GM12878 (cell line): ENCODE results near the gene LIPA. TPM values are rescaled to one million over a fixed set of nuclear protein-coding genes. Genes with fewer than 3 reads are reported as not detected.
"Not testable (repeated sequence)": the region's sequence is repeated elsewhere in the genome, so short reads cannot be mapped to it uniquely, and the experiment has no call there.

ENCODE experiments used
- ATAC-seq: fragments of 200-7000 bp; cut with Tn5 transposase; 3 replicates; pipeline ENCODE4 v1.9.1; 2020; ENCODE audit warnings: mild to moderate bottlenecking, moderate library complexity
- BruUV-seq: library from RNA; stranded (reverse); fragments of 400-500 nt; replicated peaks from 2 replicates; lab custom pipeline; 2021; lab: Mats Ljungman, UMichigan
- CTCF ChIA-PET: fragments of 300-600 bp; sonication (Branson Sonifier 250); formaldehyde crosslinking; extraction: SDS; loops from one replicate; lab custom pipeline; 2021; ENCODE audit warnings: inconsistent platforms; lab: Yijun Ruan, JAX
- POLR2A ChIA-PET: fragments of 350-600 bp; formaldehyde crosslinking; extraction: SDS; loops from one replicate; lab custom pipeline; 2021; ENCODE audit warnings: inconsistent platforms; lab: Charles Lee
- RAD21 ChIA-PET: fragments of 300-600 bp; sonication (Branson Sonifier 250); formaldehyde crosslinking; loops from one replicate; lab custom pipeline; 2023; ENCODE audit warnings: antibody characterized with exemption; ENCODE audit not compliant: unreplicated experiment; lab: Charles Lee
- SMC1A ChIA-PET: fragments of 300-600 bp; sonication (Branson Sonifier 250); formaldehyde crosslinking; loops from one replicate; lab custom pipeline; 2023; ENCODE audit not compliant: unreplicated experiment, uncharacterized antibody; lab: Charles Lee
- DNase-seq: peaks from one replicate; pipeline ENCODE4 v3.0.0-alpha.2; 2011; ENCODE audit warnings: low read depth, low spot score
- FAIRE-seq: peaks from 3 replicates; lab custom pipeline; 2011; peaks lifted over from hg19 to GRCh38; lab: Jason Lieb, UNC
- H2AFZ ChIP-seq: 2 replicates; pipeline ENCODE4 v1.6.0; 2011; ENCODE audit warnings: low read depth, low read length, control low read depth; ENCODE audit not compliant: control insufficient read depth
- H3K27ac ChIP-seq: 2 replicates; pipeline ENCODE4 v1.5.1; 2011; ENCODE audit warnings: control low read depth; ENCODE audit not compliant: control insufficient read depth, insufficient read depth
- H3K27me3 ChIP-seq, 2 experiments: replicated peaks in 1 of 2; 2 replicates each; pipeline versions ENCODE4 v1.6.0 to v1.6.1; 2011; ENCODE audit warnings: low read length in 1 of 2; ENCODE audit not compliant: control insufficient read depth in 2 of 2, insufficient read depth in 2 of 2
- H3K36me3 ChIP-seq, 2 experiments: 2 replicates each; pipeline ENCODE4 v1.5.1; 2011; ENCODE audit warnings: low read length in 1 of 2; ENCODE audit not compliant: control insufficient read depth in 2 of 2, insufficient read depth in 2 of 2
- H3K4me1 ChIP-seq: 2 replicates; pipeline ENCODE4 v1.6.1; 2011; ENCODE audit warnings: mild to moderate bottlenecking, low read length, moderate library complexity, mixed read lengths; ENCODE audit not compliant: control insufficient read depth, insufficient read depth
- H3K4me2 ChIP-seq: 2 replicates; pipeline ENCODE4 v1.6.0; 2011; ENCODE audit warnings: control low read depth; ENCODE audit not compliant: control insufficient read depth, insufficient read depth
- H3K4me3 ChIP-seq: fragments of 200-600 bp; sonication (generic); 2 replicates; pipeline ENCODE4 v1.5.1; 2016
- H3K79me2 ChIP-seq: 2 replicates; pipeline ENCODE4 v1.6.0; 2011; ENCODE audit warnings: low read length; ENCODE audit not compliant: control insufficient read depth, insufficient read depth
- H3K9ac ChIP-seq: 2 replicates; pipeline ENCODE4 v1.8.0; 2011; ENCODE audit warnings: low read length, control low read depth, mixed read lengths; ENCODE audit not compliant: control insufficient read depth, insufficient read depth
- H3K9me3 ChIP-seq: replicated peaks from 3 replicates; pipeline ENCODE4 v1.5.1; 2011; ENCODE audit warnings: mild to moderate bottlenecking, low read length; ENCODE audit not compliant: control insufficient read depth, insufficient read depth
- H4K20me1 ChIP-seq: 2 replicates; pipeline ENCODE4 v1.6.0; 2011; ENCODE audit not compliant: control insufficient read depth, insufficient read depth
- CBFB ChIP-seq: IDR thresholded peaks from 2 replicates; pipeline ENCODE4 v1.6.1; 2016; ENCODE audit warnings: antibody characterized with exemption, low read depth
- CHD2 ChIP-seq: IDR thresholded peaks from 2 replicates; pipeline ENCODE4 v1.6.1; 2011; ENCODE audit warnings: low read depth, low read length, improper control_type of control experiment, borderline replicate concordance
- GATAD2B ChIP-seq: fragments of 450-650 bp; conservative IDR thresholded peaks from 2 replicates; pipeline ENCODE4 v1.6.1; 2017; ENCODE audit warnings: low read depth, mild to moderate bottlenecking, moderate library complexity
- IRF4 ChIP-seq: IDR thresholded peaks from 2 replicates; pipeline ENCODE4 v1.6.1; 2011; ENCODE audit warnings: low read depth, low read length
- MTA3 ChIP-seq: IDR thresholded peaks from 2 replicates; pipeline ENCODE4 v1.6.1; 2012; ENCODE audit warnings: low read length, inconsistent platforms, borderline replicate concordance
- POU2F2 ChIP-seq: IDR thresholded peaks from 3 replicates; pipeline ENCODE4 v1.6.1; 2011; ENCODE audit warnings: low read depth, mild to moderate bottlenecking, low read length, borderline replicate concordance
- WGBS: methylation state at CpG from one replicate; pipeline ENCODE4 v1.1.6; 2016; ENCODE audit warnings: low lambda C conversion rate; ENCODE audit not compliant: insufficient replicate concordance, insufficient coverage; ENCODE audit errors: missing lambda C conversion rate; 5-methylcytosine and 5-hydroxymethylcytosine counted together
- in situ Hi-C: fragments of 300-500 bp; cut with MboI; formaldehyde crosslinking; loops from 9 replicates; pipeline ENCODE4 v1.14.3; 2018; ENCODE audit warnings: mixed read lengths
- intact Hi-C: fragments of 100-400 bp; cut with micrococcal nuclease; formaldehyde crosslinking; loops from one replicate; pipeline ENCODE4 v1.14.2; 2022; ENCODE audit not compliant: unreplicated experiment
- polyA plus RNA-seq, 11 experiments: library from polyadenylated mRNA; depleted of rRNA in 4 of 11; unstranded in 6 of 11; stranded (reverse) in 5 of 11; fragments of >200 nt; fragmentation: Nextera tagmentation in 4 of 11; fragmentation: Illumina TruSeq in 1 of 11; extraction: Ambion mirVana in 4 of 11; extraction: Trizol in 1 of 11; gene quantifications; 1 replicate in 1 of 11; 2 replicates in 10 of 11; pipeline versions ENCODE4 v1.2.1 to v1.2.3, GENCODE V29; 2011 to 2016; ENCODE audit warnings: inconsistent platforms in 2 of 11, missing spikeins in 2 of 11, low read depth in 1 of 11
- total RNA-seq, 4 experiments: library from RNA; depleted of rRNA in 3 of 4; stranded (reverse); fragments of >200 nt in 3 of 4; fragmentation: Illumina TruSeq in 1 of 4; extraction: Trizol in 1 of 4; gene quantifications; 2 replicates each; pipeline versions ENCODE4 v1.2.1 to v1.2.3, GENCODE V29; 2013 to 2021
- TF ChIP-seq, protein P1 (sequence below): fragments of 450-650 bp; IDR thresholded peaks from 2 replicates; pipeline ENCODE4 v1.6.1; 2017; ENCODE audit warnings: mild to moderate bottlenecking, low read depth, inconsistent platforms; ENCODE audit not compliant: poor library complexity, severe bottlenecking
- TF ChIP-seq, protein P2 (sequence below): IDR thresholded peaks from 2 replicates; pipeline ENCODE4 v1.6.1; 2012; ENCODE audit warnings: improper control_type of control experiment, low read depth, low read length; ENCODE audit not compliant: insufficient replicate concordance

Gene LIPA
- total and polyA plus RNA-seq, 10 of the 15 experiments (the other 5 are each of a cell fraction or from before 2014, with no cell fraction given): 31.1 to 50.3 (median 39.5) TPM

GRCh38 chr10:89197473-89197872, 54.1 kb downstream of the LIPA start (continued):
- TF ChIP-seq, protein P1, sequence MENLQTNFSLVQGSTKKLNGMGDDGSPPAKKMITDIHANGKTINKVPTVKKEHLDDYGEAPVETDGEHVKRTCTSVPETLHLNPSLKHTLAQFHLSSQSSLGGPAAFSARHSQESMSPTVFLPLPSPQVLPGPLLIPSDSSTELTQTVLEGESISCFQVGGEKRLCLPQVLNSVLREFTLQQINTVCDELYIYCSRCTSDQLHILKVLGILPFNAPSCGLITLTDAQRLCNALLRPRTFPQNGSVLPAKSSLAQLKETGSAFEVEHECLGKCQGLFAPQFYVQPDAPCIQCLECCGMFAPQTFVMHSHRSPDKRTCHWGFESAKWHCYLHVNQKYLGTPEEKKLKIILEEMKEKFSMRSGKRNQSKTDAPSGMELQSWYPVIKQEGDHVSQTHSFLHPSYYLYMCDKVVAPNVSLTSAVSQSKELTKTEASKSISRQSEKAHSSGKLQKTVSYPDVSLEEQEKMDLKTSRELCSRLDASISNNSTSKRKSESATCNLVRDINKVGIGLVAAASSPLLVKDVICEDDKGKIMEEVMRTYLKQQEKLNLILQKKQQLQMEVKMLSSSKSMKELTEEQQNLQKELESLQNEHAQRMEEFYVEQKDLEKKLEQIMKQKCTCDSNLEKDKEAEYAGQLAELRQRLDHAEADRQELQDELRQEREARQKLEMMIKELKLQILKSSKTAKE: no peak

GRCh38 chr10:89191301-89191700, 60.3 kb downstream of the LIPA start:
- H3K4me1 ChIP-seq, H2AFZ ChIP-seq, in situ Hi-C loops, POLR2A ChIA-PET, DNase-seq, BruUV-seq, ATAC-seq, H4K20me1 ChIP-seq, H3K4me2 ChIP-seq, H3K27ac ChIP-seq, H3K9ac ChIP-seq, RAD21 ChIA-PET, intact Hi-C loops, H3K36me3 ChIP-seq, H3K9me3 ChIP-seq, H3K4me3 ChIP-seq, FAIRE-seq, H3K79me2 ChIP-seq, H3K27me3 ChIP-seq: not testable (repeated sequence)
- SMC1A ChIA-PET: interaction anchor here (0.9 to 1.5 kb wide), 3 partner anchors 16 to 162 kb away, joined by 3 to 4 read pairs (median 4); no protein-coding TSS in a partner anchor
- CTCF ChIA-PET: interaction anchor here (0.8 to 1.2 kb wide), 2 partner anchors 15 to 204 kb away, joined by 3 to 4 read pairs; no protein-coding TSS in a partner anchor
- 97% methylated on average over 3 of the region's 3 CpGs for WGBS

DNA sequence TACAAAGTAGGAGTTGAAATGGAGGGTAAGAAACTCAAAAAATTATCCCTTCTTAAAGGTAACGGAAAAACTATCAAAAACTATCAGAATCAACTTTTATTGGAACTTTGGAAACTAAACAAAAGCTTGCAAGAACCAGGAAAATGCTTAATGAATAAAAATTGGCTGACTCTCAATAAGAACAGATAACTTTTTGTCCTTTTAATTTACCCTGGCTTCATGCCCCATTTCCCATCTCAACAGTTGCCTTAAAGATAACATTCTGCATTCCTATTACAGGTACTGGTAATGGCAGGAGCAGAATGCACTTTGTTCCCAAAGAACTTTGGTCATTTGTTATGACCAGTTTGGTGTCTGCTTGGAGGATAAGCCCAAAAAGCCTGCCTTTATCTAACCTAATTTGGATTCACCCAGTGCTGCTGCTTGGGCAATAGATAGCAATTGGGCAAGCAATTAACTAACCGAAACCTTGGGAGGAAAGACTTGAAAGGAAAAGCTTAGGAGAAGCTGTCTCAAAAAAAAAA, 62.3 kb downstream of the LIPA start:
- no peaks in the 10 kb centered on the region for H3K36me3 ChIP-seq
- in situ Hi-C loops: no loop called here
- ChIA-PET POLR2A (no interaction called here), SMC1A (no interaction called here), CTCF (interaction anchor here (0.5 to 0.7 kb wide), 2 partner anchors 37 to 502 kb away, joined by 3 to 4 read pairs; no protein-coding TSS in a partner anchor), RAD21 (no interaction called here)
- H3K4me3 ChIP-seq: no peak overlapping the region
- no peaks in the 10 kb centered on the region for H3K4me1 ChIP-seq
- H3K9me3 ChIP-seq: no peaks in the 10 kb centered on the region
- FAIRE-seq: no peak
- no peak overlapping the region for H3K27ac ChIP-seq
- no peaks in the 10 kb centered on the region for H3K27me3 ChIP-seq
- H2AFZ ChIP-seq: no peak overlapping the region
- H3K79me2 ChIP-seq: no peaks in the 10 kb centered on the region
- intact Hi-C loops: no loop called here
- no peak for ATAC-seq
- H4K20me1 ChIP-seq: no peaks in the 10 kb centered on the region
- no TSS peak for BruUV-seq
- no peak overlapping the region for H3K4me2 ChIP-seq
- 53% methylated on average over 2 of the region's 2 CpGs for WGBS
- no peak overlapping the region for H3K9ac ChIP-seq
- no peak for DNase-seq
- TF ChIP-seq MTA3 (no peak), CHD2 (no peak), CBFB (no peak), GATAD2B (no peak), IRF4 (no peak), POU2F2 (no peak)
- TF ChIP-seq, protein P2, sequence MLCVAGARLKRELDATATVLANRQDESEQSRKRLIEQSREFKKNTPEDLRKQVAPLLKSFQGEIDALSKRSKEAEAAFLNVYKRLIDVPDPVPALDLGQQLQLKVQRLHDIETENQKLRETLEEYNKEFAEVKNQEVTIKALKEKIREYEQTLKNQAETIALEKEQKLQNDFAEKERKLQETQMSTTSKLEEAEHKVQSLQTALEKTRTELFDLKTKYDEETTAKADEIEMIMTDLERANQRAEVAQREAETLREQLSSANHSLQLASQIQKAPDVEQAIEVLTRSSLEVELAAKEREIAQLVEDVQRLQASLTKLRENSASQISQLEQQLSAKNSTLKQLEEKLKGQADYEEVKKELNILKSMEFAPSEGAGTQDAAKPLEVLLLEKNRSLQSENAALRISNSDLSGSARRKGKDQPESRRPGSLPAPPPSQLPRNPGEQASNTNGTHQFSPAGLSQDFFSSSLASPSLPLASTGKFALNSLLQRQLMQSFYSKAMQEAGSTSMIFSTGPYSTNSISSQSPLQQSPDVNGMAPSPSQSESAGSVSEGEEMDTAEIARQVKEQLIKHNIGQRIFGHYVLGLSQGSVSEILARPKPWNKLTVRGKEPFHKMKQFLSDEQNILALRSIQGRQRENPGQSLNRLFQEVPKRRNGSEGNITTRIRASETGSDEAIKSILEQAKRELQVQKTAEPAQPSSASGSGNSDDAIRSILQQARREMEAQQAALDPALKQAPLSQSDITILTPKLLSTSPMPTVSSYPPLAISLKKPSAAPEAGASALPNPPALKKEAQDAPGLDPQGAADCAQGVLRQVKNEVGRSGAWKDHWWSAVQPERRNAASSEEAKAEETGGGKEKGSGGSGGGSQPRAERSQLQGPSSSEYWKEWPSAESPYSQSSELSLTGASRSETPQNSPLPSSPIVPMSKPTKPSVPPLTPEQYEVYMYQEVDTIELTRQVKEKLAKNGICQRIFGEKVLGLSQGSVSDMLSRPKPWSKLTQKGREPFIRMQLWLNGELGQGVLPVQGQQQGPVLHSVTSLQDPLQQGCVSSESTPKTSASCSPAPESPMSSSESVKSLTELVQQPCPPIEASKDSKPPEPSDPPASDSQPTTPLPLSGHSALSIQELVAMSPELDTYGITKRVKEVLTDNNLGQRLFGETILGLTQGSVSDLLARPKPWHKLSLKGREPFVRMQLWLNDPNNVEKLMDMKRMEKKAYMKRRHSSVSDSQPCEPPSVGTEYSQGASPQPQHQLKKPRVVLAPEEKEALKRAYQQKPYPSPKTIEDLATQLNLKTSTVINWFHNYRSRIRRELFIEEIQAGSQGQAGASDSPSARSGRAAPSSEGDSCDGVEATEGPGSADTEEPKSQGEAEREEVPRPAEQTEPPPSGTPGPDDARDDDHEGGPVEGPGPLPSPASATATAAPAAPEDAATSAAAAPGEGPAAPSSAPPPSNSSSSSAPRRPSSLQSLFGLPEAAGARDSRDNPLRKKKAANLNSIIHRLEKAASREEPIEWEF: no peak
